Nasal cavity respiratory epithelium epithelial cell of viscerocranial mucosa (primary cell): ENCODE data around the gene SLC1A2. TPM values are rescaled to one million over a fixed set of nuclear protein-coding genes. Genes with fewer than 3 reads are reported as not detected.

Experiments
- total RNA-seq: library from RNA; depleted of rRNA; stranded (reverse); fragments of >200 nt; gene quantifications from 2 replicates; pipeline ENCODE4 v1.2.3, GENCODE V29; 2014

The SLC1A2 gene
- total RNA-seq, result under 0.01 and 0.07 TPM in 2 replicates

DNA sequence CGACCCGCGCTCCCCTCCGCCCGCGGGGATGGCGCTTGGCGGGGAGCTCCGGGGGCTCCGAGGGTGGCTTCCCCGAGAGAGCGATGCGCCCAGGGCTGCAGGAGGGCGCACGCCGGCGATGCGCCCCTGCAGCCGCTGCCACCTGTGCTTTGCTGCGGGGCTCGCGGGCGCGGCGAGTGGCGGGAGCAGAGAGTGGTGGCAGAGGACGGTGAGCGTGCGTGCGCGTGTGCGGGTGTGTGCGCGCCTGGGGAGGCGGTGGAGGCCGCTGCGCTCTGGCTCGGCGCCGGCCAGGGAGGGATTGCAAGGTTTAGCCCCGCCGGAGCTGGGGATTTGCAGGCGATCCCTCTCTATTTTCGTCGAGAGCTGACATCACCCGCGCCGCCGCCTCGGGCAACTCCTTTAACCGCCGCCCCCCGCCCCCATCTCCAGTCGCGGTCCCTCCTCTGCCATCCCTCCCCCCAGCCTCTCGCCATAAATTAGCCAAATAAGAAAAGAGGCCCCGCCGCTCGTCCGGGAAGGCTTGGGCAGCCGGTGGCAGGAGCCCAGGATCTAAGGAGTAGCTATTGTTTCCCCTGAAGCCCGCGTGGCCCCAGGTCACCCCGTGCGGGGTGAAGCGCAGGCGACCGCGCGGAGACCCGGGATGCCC is at the start of gene SLC1A2:
TSS of gene SLC1A2 (minus strand) at position 375 of the 646 bp plus-strand sequence. CDS start 592 bp downstream, outside the sequence.

Other genes starting within 250 kb of the SLC1A2 start
- 7.2 and 11.9 TPM in 2 replicates for gene PAMR1, start 106.1 kb upstream of the SLC1A2 start, total RNA-seq
- gene FJX1, start 198.9 kb upstream of the SLC1A2 start, total RNA-seq, result 28.0 and 33.4 TPM in 2 replicates
- gene TRIM44, start 243.2 kb upstream of the SLC1A2 start, total RNA-seq, result 7.2 and 22.8 TPM in 2 replicates